K562 (cell line): Measurements from ENCODE around the gene HOXA13. TPM values are rescaled to one million over a fixed set of nuclear protein-coding genes. Genes with fewer than 3 reads are reported as not detected.

Experiments
- ATAC-seq: fragments of 200-7000 bp; cut with Tn5 transposase; 3 replicates; pipeline ENCODE4 v1.9.1; 2020; ENCODE audit warnings: moderate library complexity
- BruUV-seq: library from RNA; stranded (reverse); fragments of 400-500 nt; replicated peaks from 2 replicates; lab custom pipeline; 2021; lab: Mats Ljungman, UMichigan
- CTCF ChIA-PET: fragments of 300-600 bp; formaldehyde crosslinking; extraction: SDS; loops from one replicate; lab custom pipeline; 2021; ENCODE audit warnings: low intra/inter-chr PET ratio; lab: Yijun Ruan, JAX
- POLR2A ChIA-PET: fragments of 300-600, 350-650 bp; sonication (Branson Sonifier 250); formaldehyde crosslinking; extraction: SDS; loops from one replicate; lab custom pipeline; 2021; ENCODE audit warnings: antibody characterized with exemption, inconsistent platforms; lab: Yijun Ruan, JAX
- DNase-seq, 4 experiments: peaks; one replicate each; pipeline versions ENCODE4 v3.0.0 to v3.0.0-alpha.2; 2011 to 2018; ENCODE audit warnings: low spot score in 3 of 4, mixed read lengths in 3 of 4; ENCODE audit errors: extremely low read depth in 1 of 4
- FAIRE-seq: peaks from 2 replicates; lab custom pipeline; 2011; peaks lifted over from hg19 to GRCh38; lab: Jason Lieb, UNC
- H2AFZ ChIP-seq: 2 replicates; pipeline ENCODE4 v1.6.0; 2011; ENCODE audit warnings: low read depth, low read length, control low read depth, inconsistent platforms
- H3K27ac ChIP-seq: fragments of 200-600 bp; 3 replicates; pipeline ENCODE4 v1.8.0; 2011; ENCODE audit warnings: low read depth, mild to moderate bottlenecking, control low read depth, inconsistent platforms, low read length, moderate library complexity, mixed read lengths; ENCODE audit errors: extremely low read depth
- H3K27me3 ChIP-seq, 2 experiments: fragments of 300-600 bp in 1 of 2; 2 replicates in 1 of 2; 3 replicates in 1 of 2; pipeline versions ENCODE4 v1.6.0 to v1.8.0; 2011; ENCODE audit warnings: inconsistent platforms in 2 of 2, low read length in 2 of 2, mild to moderate bottlenecking in 1 of 2, mixed read lengths in 1 of 2, moderate library complexity in 1 of 2; ENCODE audit not compliant: control insufficient read depth in 2 of 2, insufficient read depth in 2 of 2
- H3K36me3 ChIP-seq: fragments of 300-600 bp; 3 replicates; pipeline ENCODE4 v1.8.0; 2011; ENCODE audit warnings: mild to moderate bottlenecking, low read length, inconsistent platforms; ENCODE audit not compliant: control insufficient read depth, insufficient read depth
- H3K4me1 ChIP-seq, 2 experiments: fragments of 200-600 bp in 1 of 2; replicated peaks in 1 of 2; 2 replicates in 1 of 2; 3 replicates in 1 of 2; pipeline versions ENCODE4 v1.5.1 to v1.8.0; 2011; ENCODE audit warnings: inconsistent platforms in 2 of 2, low read length in 2 of 2, mild to moderate bottlenecking in 1 of 2, mixed read lengths in 1 of 2, moderate library complexity in 1 of 2; ENCODE audit not compliant: control insufficient read depth in 2 of 2, insufficient read depth in 2 of 2
- H3K4me2 ChIP-seq: 2 replicates; pipeline ENCODE4 v1.6.1; 2011; ENCODE audit warnings: low read length, control low read depth, inconsistent platforms, mixed read lengths; ENCODE audit not compliant: insufficient read depth
- H3K4me3 ChIP-seq: fragments of 200-600 bp; sonication (generic), shearing (Covaris generic); 2 replicates; pipeline ENCODE4 v1.5.1; 2016; ENCODE audit warnings: control low read depth, inconsistent platforms
- H3K79me2 ChIP-seq: fragments of 200-600 bp; 3 replicates; pipeline ENCODE4 v1.8.0; 2011; ENCODE audit warnings: low read length, inconsistent platforms; ENCODE audit not compliant: control insufficient read depth, insufficient read depth
- H3K9ac ChIP-seq, 2 experiments: 2 replicates each; pipeline versions ENCODE4 v1.6.0 to v1.6.1; 2011; ENCODE audit warnings: low read depth in 2 of 2, low read length in 2 of 2, control low read depth in 1 of 2, inconsistent platforms in 1 of 2, mild to moderate bottlenecking in 1 of 2, mixed read lengths in 1 of 2; ENCODE audit not compliant: insufficient read depth in 1 of 2
- H3K9me1 ChIP-seq: one replicate; pipeline ENCODE4 v1.6.0; 2011; ENCODE audit warnings: inconsistent platforms, mild to moderate bottlenecking, low read length, moderate library complexity; ENCODE audit not compliant: control insufficient read depth, insufficient read depth
- H3K9me3 ChIP-seq: replicated peaks from 2 replicates; pipeline ENCODE4 v1.5.1; 2011; ENCODE audit warnings: low read depth, low read length, inconsistent platforms; ENCODE audit not compliant: control insufficient read depth, insufficient read depth
- H4K20me1 ChIP-seq: replicated peaks from 2 replicates; pipeline ENCODE4 v1.6.1; 2011; ENCODE audit warnings: low read length, inconsistent platforms, mixed read lengths; ENCODE audit not compliant: control insufficient read depth, insufficient read depth
- ATF1 ChIP-seq, 2 experiments: fragments of 450-650 bp in 1 of 2; IDR thresholded peaks; 2 replicates each; pipeline ENCODE4 v1.6.1; 2016; ENCODE audit warnings: missing compliant biosample characterization in 1 of 2, missing genetic modification characterization in 1 of 2
- BCOR ChIP-seq: fragments of 450-650 bp; IDR thresholded peaks from 2 replicates; pipeline ENCODE4 v1.6.1; 2016
- PTRF ChIP-seq: fragments of 450-650 bp; IDR thresholded peaks from 2 replicates; pipeline ENCODE4 v1.6.1; 2016; ENCODE audit warnings: mild to moderate bottlenecking, missing genetic modification characterization, missing compliant biosample characterization
- ZNF197 ChIP-seq: fragments of 200-800 bp; sonication (Bioruptor generic); IDR thresholded peaks from 2 replicates; pipeline ENCODE4 v1.6.1; 2016; ENCODE audit warnings: low read depth, missing genetic modification characterization, missing compliant biosample characterization
- WGBS: fragments of 100-300 bp; shearing (Covaris generic); methylation state at CpG from one replicate; pipeline ENCODE4 v1.1.6; 2016; ENCODE audit warnings: low coverage, mixed read lengths; ENCODE audit not compliant: insufficient coverage; ENCODE audit errors: missing lambda C conversion rate; 5-methylcytosine and 5-hydroxymethylcytosine counted together
- in situ Hi-C: fragments of 300-500 bp; cut with MboI; formaldehyde crosslinking; loops from 4 replicates; pipeline ENCODE4 v1.15.0; 2018; ENCODE audit warnings: inconsistent platforms, mixed read lengths
- intact Hi-C: fragments of 100-400 bp; cut with micrococcal nuclease; formaldehyde crosslinking; loops from 2 replicates; pipeline ENCODE4 v1.14.2; 2022
- polyA plus RNA-seq, 8 experiments: library from polyadenylated mRNA; depleted of rRNA in 4 of 8; stranded (reverse) in 5 of 8; unstranded in 3 of 8; fragments of >200 nt; fragmentation: Nextera tagmentation in 2 of 8; fragmentation: Illumina TruSeq in 1 of 8; extraction: Ambion mirVana in 2 of 8; extraction: Trizol in 1 of 8; gene quantifications; 2 replicates each; pipeline versions ENCODE4 v1.2.1 to v1.2.3, GENCODE V29; 2011 to 2014; ENCODE audit warnings: inconsistent platforms in 1 of 8, missing spikeins in 1 of 8
- total RNA-seq, 7 experiments: library from RNA; depleted of rRNA in 6 of 7; stranded (reverse); fragments of >200 nt in 6 of 7; fragmentation: Illumina TruSeq in 2 of 7; extraction: Trizol in 2 of 7; gene quantifications; 2 replicates each; pipeline versions ENCODE4 v1.2.1 to v1.2.3, GENCODE V29; 2011 to 2021; ENCODE audit warnings: low replicate concordance in 1 of 7

HOXA13 gene
- total and polyA plus RNA-seq, 9 of the 15 experiments (the other 6 are each of a cell fraction or from before 2014, with no cell fraction given), result not detected

GRCh38 chr7:27170426-27171324 is 29.2 kb downstream of the HOXA13 start:
- Histone ChIP-seq H3K4me3 (no peak overlapping the region), H3K36me3 (no peaks in the 10 kb centered on the region), H4K20me1 (no peaks in the 10 kb centered on the region), H3K9me3 (no peaks in the 10 kb centered on the region), H3K9me1 (no peaks in the 10 kb centered on the region), H3K4me2 (no peak overlapping the region)
- in situ Hi-C loops, result loop anchor here (25.0 kb wide), 3 partner anchors 658 to 1283 kb away; no protein-coding TSS in a partner anchor
- CTCF ChIA-PET, result no interaction called here
- WGBS, result 4% methylated on average over 10 of the region's 11 CpGs
- BruUV-seq, result no TSS peak
- no peak for TF ChIP-seq ZNF197
- no peak for TF ChIP-seq BCOR
- no peak for TF ChIP-seq ATF1 (CRISPR knock-in tag; IDR thresholded peaks at IDR 0.05)
- no peak for TF ChIP-seq ATF1 (tag; IDR thresholded peaks at IDR 0.05)
- TF ChIP-seq PTRF (tag), result no peak
- TF ChIP-seq, all 486 proteins: peak for 0
- intact Hi-C loops, result no loop called here
- Histone ChIP-seq H3K27ac (no peak overlapping the region), H3K4me1 (peaks cover 0 to 3% of the 10 kb centered on the region in 2 experiments; a peak in 1 of 5 replicates), H3K79me2 (no peaks in the 10 kb centered on the region), H2AFZ (no peak overlapping the region), H3K9ac (no peak overlapping the region), H3K27me3 (peaks cover 28 to 72% of the 10 kb centered on the region in 2 experiments; a peak in 4 of 5 replicates)
- no peak for ATAC-seq
- FAIRE-seq, result peak; percentile 77
- POLR2A ChIA-PET, result interaction anchor here (0.8 kb wide), 1 partner anchor 10 kb away, joined by 3 read pairs; no protein-coding TSS in a partner anchor
- DNase-seq, result no peak
